Kidney (tissue), 14 donors: ENCODE data around the gene RCN2. TPM values are rescaled to one million over a fixed set of nuclear protein-coding genes. Genes with fewer than 3 reads are reported as not detected.
A peak's percentile ranks its signal among the peaks of the same experiment; 100 is the strongest.

Experiments
- DNase-seq, 5 donors: peaks; one replicate each; pipeline ENCODE4 v3.0.0-alpha.2; 2013 to 2020
- FAIRE-seq: peaks from 2 replicates; lab custom pipeline; 2012; peaks lifted over from hg19 to GRCh38; lab: Jason Lieb, UNC
- H3K27ac ChIP-seq, 2 donors: one replicate each; pipeline ENCODE4 v1.7.0; 2013; ENCODE audit warnings: low read depth in 2 of 2, low read length in 2 of 2, inconsistent platforms in 1 of 2
- H3K27me3 ChIP-seq: one replicate; pipeline ENCODE4 v1.7.1; 2013; ENCODE audit warnings: low read length, inconsistent platforms; ENCODE audit not compliant: control insufficient read depth, insufficient read depth
- H3K36me3 ChIP-seq, 3 donors: one replicate each; pipeline versions ENCODE4 v1.7.0 to v1.7.1; 2013; ENCODE audit warnings: low read length in 3 of 3, control low read depth in 1 of 3, inconsistent platforms in 1 of 3; ENCODE audit not compliant: insufficient read depth in 3 of 3, control insufficient read depth in 2 of 3
- H3K4me1 ChIP-seq, 3 donors: one replicate each; pipeline versions ENCODE4 v1.7.0 to v1.7.1; 2013; ENCODE audit warnings: low read length in 3 of 3, inconsistent platforms in 1 of 3, low read depth in 1 of 3; ENCODE audit not compliant: control insufficient read depth in 2 of 3, insufficient read depth in 2 of 3
- H3K4me3 ChIP-seq, 3 donors: one replicate each; pipeline versions ENCODE4 v1.7.0 to v1.8.1; 2013; ENCODE audit warnings: low read length in 3 of 3, control low read depth in 1 of 3, inconsistent platforms in 1 of 3
- H3K9ac ChIP-seq, 3 donors: one replicate each; pipeline versions ENCODE4 v1.7.0 to v1.7.1; 2013; ENCODE audit warnings: low read length in 3 of 3, control low read depth in 1 of 3, inconsistent platforms in 1 of 3
- H3K9me3 ChIP-seq, 3 donors: one replicate each; pipeline versions ENCODE4 v1.7.0 to v1.7.1; 2013; ENCODE audit warnings: low read length in 3 of 3, control low read depth in 1 of 3, inconsistent platforms in 1 of 3; ENCODE audit not compliant: control insufficient read depth in 2 of 3, insufficient read depth in 1 of 3
- CTCF ChIP-seq: IDR thresholded peaks from 3 replicates; pipeline ENCODE4 v1.5.1; 2012; ENCODE audit warnings: mild to moderate bottlenecking, moderate library complexity, borderline replicate concordance; ENCODE audit not compliant: insufficient read depth; ENCODE audit errors: extremely low read depth
- intact Hi-C: fragments of 100-400 bp; cut with DNase I; formaldehyde crosslinking; loops from one replicate; pipeline ENCODE4 v1.11.1; 2022
- polyA plus RNA-seq: library from polyadenylated mRNA; stranded (reverse); fragments of 350-450 nt; fragmentation: Illumina TruSeq; extraction: RNeasy Lipid Tissue Mini Kit (QIAGEN cat#74804); gene quantifications from one replicate; pipeline ENCODE4 v1.2.3, GENCODE V29; 2014; ENCODE audit warnings: low read depth, low replicate concordance; ENCODE audit not compliant: insufficient read depth
- total RNA-seq: library from RNA; stranded (reverse); fragmentation: NEBNext Ultra II Directional; extraction: Animal tissue kit (Norgen Biotek cat#: 25700); gene quantifications from one replicate; pipeline ENCODE4 v1.2.1, GENCODE V29; 2021
- donor health status: control.
- donor health status: control.
- donor health status: control.
- donor health status: control.
- donor health status: control.
- donor health status: DM: yes; HTN: yes; CAD: no.
- donor health status: Normal renal cell carcinoma (clear cell type).

Gene RCN2
- total and polyA plus RNA-seq, 2 donors from 2014 or later: 40.0 to 44.5 TPM

- Histone ChIP-seq H3K27me3 (no peaks in the 10 kb centered on the region), H3K9me3 (no peaks in the 10 kb centered on the region), H3K36me3 (no peaks in the 10 kb centered on the region), H3K4me1 (peaks cover 0 to 7% (median 0%) of the 10 kb centered on the region in 3 donors), H3K9ac (no peak overlapping the region), H3K27ac (peak overlapping the region in 1 of 2 donors; percentile 9), H3K4me3 (no peak overlapping the region)
- DNase-seq: no peak
- TF ChIP-seq CTCF: no peak
- no peak for FAIRE-seq
- intact Hi-C loops: no loop called here
These were observed 56.6 kb downstream of the RCN2 start for GRCh38 chr15:76987896-76988860.

DNA sequence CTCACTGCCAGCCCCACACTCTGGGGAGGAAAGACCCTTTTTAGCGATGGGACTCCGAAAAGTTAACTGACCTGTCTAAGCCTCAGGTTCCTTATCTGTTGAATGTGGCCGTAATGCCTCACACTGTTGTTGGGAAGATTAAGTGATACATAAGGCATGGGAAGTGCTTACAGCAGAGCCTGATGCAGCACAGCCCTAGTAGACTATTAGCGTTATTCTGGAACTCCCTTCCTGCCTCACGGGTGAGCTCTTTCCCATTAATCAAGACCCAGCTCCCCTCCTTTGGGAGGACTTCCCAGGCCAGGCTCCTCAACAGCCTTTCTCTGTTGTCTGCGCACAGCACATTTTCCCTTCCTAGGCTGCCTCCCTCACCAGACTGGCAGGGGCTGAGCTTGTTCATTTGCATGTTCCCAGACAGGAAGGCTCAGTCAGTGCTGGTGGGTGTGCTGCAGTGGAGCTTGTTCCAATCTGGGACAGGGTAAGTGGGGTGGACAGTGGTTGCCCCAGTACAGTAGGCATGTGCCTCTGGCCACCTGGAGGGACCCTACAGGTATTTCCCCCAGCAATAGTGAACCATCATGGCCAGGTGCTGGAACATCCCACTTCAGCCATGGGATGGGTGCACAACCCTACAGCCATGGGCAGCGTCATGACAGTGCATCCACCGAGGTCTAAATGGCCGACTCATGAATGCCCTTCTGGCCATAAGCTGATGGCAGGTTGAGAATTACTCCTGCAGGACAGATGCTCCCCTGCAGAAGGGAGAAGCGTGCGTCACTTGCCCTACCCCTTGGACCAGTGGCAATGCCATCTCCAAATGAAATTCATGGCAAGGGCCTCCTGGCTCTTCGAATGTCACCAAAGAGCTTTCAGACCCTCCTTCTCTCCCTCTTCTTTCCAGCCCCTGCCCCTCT lies 57.6 kb downstream of the RCN2 start:
- Histone ChIP-seq H3K9ac (no peak overlapping the region), H3K9me3 (no peaks in the 10 kb centered on the region), H3K4me3 (no peak overlapping the region), H3K27me3 (no peaks in the 10 kb centered on the region), H3K36me3 (no peaks in the 10 kb centered on the region), H3K4me1 (peaks cover 0 to 3% (median 0%) of the 10 kb centered on the region in 3 donors), H3K27ac (peak overlapping the region in 1 of 2 donors; percentile 9)
- TF ChIP-seq CTCF: no peak
- no peak for FAIRE-seq
- DNase-seq: peak in 1 of 5 donors; percentile 22
- intact Hi-C loops: no loop called here

GRCh38 chr15:76991048-76991447 lies 59.5 kb downstream of the RCN2 start:
- H3K27me3 ChIP-seq: no peaks in the 10 kb centered on the region
- H3K9ac ChIP-seq: no peak overlapping the region
- no peaks in the 10 kb centered on the region for H3K36me3 ChIP-seq
- intact Hi-C loops: no loop called here
- peaks cover 0 to 3% (median 0%) of the 10 kb centered on the region in 3 donors for H3K4me1 ChIP-seq
- DNase-seq: peak in 1 of 5 donors; percentile 68
- no peak overlapping the region for H3K4me3 ChIP-seq
- no peak overlapping the region for H3K27ac ChIP-seq
- no peaks in the 10 kb centered on the region for H3K9me3 ChIP-seq
- FAIRE-seq: no peak
- no peak for TF ChIP-seq CTCF
